HepG2 (cell line): ENCODE results near the gene NLGN2. TPM values are rescaled to one million over a fixed set of nuclear protein-coding genes. Genes with fewer than 3 reads are reported as not detected.
A peak's percentile ranks its signal among the peaks of the same experiment; 100 is the strongest.

ENCODE experiments used
- CENPT ChIP-seq: sonication (generic); formaldehyde crosslinking; IDR thresholded peaks from 2 replicates; pipeline ENCODE4 v1.8.0; 2022; ENCODE audit warnings: low read depth, mild to moderate bottlenecking, moderate library complexity, missing genetic modification reagents
- CREB1 ChIP-seq, 2 experiments: fragments of 450-650 bp in 1 of 2; IDR thresholded peaks; 2 replicates each; pipeline ENCODE4 v1.6.1; 2016 to 2017; ENCODE audit warnings: control low read depth in 1 of 2, mild to moderate bottlenecking in 1 of 2, missing compliant biosample characterization in 1 of 2, missing genetic modification characterization in 1 of 2
- HOXA9 ChIP-seq: sonication (generic); formaldehyde crosslinking; IDR thresholded peaks from 2 replicates; pipeline ENCODE4 v1.8.1; 2022; ENCODE audit warnings: missing genetic modification reagents, mild to moderate bottlenecking, moderate library complexity, borderline replicate concordance
- KMT2B ChIP-seq: IDR thresholded peaks from 2 replicates; pipeline ENCODE4 v1.6.1; 2016; ENCODE audit warnings: missing genetic modification reagents, missing compliant biosample characterization
- MAZ ChIP-seq, 2 experiments: sonication (generic) in 1 of 2; formaldehyde crosslinking in 1 of 2; IDR thresholded peaks; 2 replicates each; pipeline versions ENCODE4 v1.5.0 to v1.6.1; 2012 to 2020; ENCODE audit warnings: low read depth in 2 of 2, mild to moderate bottlenecking in 2 of 2, borderline replicate concordance in 1 of 2, improper control_type of control experiment in 1 of 2, low read length in 1 of 2, missing genetic modification reagents in 1 of 2, moderate library complexity in 1 of 2
- PCBP2 ChIP-seq: fragments of 200-400 bp; formaldehyde crosslinking; optimal IDR thresholded peaks from 2 replicates; pipeline ENCODE3; 2018; ENCODE audit warnings: low read length, low read depth; ENCODE audit not compliant: poor library complexity, severe bottlenecking
- TEAD3 ChIP-seq: optimal IDR thresholded peaks from 2 replicates; pipeline ENCODE3; 2016; ENCODE audit warnings: borderline replicate concordance
- YEATS4 ChIP-seq: sonication (generic); formaldehyde crosslinking; IDR thresholded peaks from 2 replicates; pipeline ENCODE4 v1.4.0; 2020; ENCODE audit warnings: missing genetic modification reagents, borderline replicate concordance
- ZBTB8A ChIP-seq: sonication (generic); formaldehyde crosslinking; IDR thresholded peaks from 2 replicates; pipeline ENCODE4 v1.4.0; 2020; ENCODE audit warnings: mild to moderate bottlenecking, low read depth, missing genetic modification reagents, borderline replicate concordance
- ZNF549 ChIP-seq: sonication (generic); formaldehyde crosslinking; IDR thresholded peaks from 2 replicates; pipeline ENCODE4 v1.5.0; 2020; ENCODE audit warnings: missing genetic modification reagents
- polyA plus RNA-seq, 8 experiments: library from polyadenylated mRNA; depleted of rRNA in 3 of 8; stranded (reverse) in 7 of 8; unstranded in 1 of 8; fragments of >200 nt; fragmentation: Illumina TruSeq in 4 of 8; extraction: Trizol in 4 of 8; gene quantifications; 2 replicates each; pipeline versions ENCODE4 v1.2.1 to v1.2.3, GENCODE V29; 2011 to 2016; ENCODE audit warnings: low read depth in 4 of 8, missing spikeins in 1 of 8, mixed read lengths in 1 of 8; ENCODE audit not compliant: insufficient read depth in 1 of 8
- total RNA-seq, 5 experiments: library from RNA; depleted of rRNA; stranded (reverse); fragments of >200 nt; fragmentation: Illumina TruSeq; extraction: Trizol; gene quantifications; 2 replicates each; pipeline ENCODE4 v1.2.3, GENCODE V29; 2016; ENCODE audit warnings: low read depth in 1 of 5
- TF ChIP-seq, protein P1 (sequence below): conservative IDR thresholded peaks from 2 replicates; pipeline ENCODE4 v1.6.1; 2018; ENCODE audit warnings: missing genetic modification reagents
- TF ChIP-seq, protein P2 (sequence below): sonication (generic); formaldehyde crosslinking; IDR thresholded peaks from 2 replicates; pipeline ENCODE4 v1.4.0; 2020; ENCODE audit warnings: missing genetic modification reagents

Gene NLGN2
- total and polyA plus RNA-seq, 2 of the 13 experiments (the other 11 are each of a cell fraction or from before 2014, with no cell fraction given), result 1.9 to 11.0 TPM

DNA sequence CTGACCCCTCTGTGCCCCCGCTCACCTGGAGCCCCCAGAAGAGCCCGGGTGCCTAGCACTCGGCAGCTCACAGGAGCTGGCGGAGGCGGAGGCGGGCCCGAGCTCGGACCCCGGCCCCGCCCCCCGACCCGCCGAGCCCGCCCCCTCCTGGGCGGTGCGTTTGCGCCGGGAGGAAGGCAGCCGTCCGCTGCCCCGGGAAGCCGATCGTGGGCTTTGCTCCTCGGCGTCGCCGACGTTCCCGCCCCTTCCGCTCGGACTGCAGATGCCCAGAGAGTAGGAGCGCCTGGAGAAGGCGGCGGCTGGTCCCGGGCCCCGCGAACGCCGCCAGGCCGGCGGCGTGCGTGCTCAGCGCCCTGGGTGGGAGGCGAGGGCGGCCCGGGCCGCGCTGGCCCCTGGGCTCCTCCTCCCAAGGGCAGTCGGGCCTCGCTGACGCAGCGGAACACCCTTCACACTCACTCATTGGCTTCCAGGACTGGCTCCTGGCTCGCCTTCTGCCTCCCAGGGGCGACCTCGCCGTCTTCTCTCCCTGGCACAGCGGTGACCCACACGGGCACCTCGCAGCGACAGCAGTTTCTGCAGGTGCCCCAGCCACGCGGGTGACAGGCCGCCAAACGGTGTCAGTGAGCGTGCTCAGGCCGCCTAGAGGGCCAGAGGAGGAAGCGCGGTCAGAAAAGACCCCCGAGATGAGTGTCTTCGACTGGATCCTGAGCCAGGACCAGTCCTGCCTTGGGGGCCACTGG lies 13.0 kb upstream of the NLGN2 start, which contains the start of gene PLSCR3 (continued):
- TF ChIP-seq HOXA9 (no peak), CREB1 (IDR thresholded peaks at IDR 0.05) (no peak), CREB1 (CRISPR knock-in tag; IDR thresholded peaks at IDR 0.05) (no peak), PCBP2 (no peak), TEAD3 (CRISPR knock-in tag) (no peak), ZNF549 (CRISPR knock-in tag) (no peak), ZBTB8A (CRISPR knock-in tag) (no peak), YEATS4 (CRISPR knock-in tag) (peak; percentile 78; the same call in 1 of the 2 replicates), MAZ (IDR thresholded peaks at IDR 0.05; ENCODE audit: borderline replicate concordance, low read depth, low read length) (peak; percentile 41; the same call in 1 of the 2 replicates), MAZ (CRISPR knock-in tag; IDR thresholded peaks at IDR 0.05; ENCODE audit: low read depth) (peak; percentile 86), KMT2B (CRISPR knock-in tag) (no peak; the same call in 1 of the 2 replicates), CENPT (peak; percentile 87)
- TF ChIP-seq, protein P1, sequence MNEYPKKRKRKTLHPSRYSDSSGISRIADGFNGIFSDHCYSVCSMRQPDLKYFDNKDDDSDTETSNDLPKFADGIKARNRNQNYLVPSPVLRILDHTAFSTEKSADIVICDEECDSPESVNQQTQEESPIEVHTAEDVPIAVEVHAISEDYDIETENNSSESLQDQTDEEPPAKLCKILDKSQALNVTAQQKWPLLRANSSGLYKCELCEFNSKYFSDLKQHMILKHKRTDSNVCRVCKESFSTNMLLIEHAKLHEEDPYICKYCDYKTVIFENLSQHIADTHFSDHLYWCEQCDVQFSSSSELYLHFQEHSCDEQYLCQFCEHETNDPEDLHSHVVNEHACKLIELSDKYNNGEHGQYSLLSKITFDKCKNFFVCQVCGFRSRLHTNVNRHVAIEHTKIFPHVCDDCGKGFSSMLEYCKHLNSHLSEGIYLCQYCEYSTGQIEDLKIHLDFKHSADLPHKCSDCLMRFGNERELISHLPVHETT (CRISPR knock-in tag), result no peak; the same call in 1 of the 2 replicates
- TF ChIP-seq, protein P2, sequence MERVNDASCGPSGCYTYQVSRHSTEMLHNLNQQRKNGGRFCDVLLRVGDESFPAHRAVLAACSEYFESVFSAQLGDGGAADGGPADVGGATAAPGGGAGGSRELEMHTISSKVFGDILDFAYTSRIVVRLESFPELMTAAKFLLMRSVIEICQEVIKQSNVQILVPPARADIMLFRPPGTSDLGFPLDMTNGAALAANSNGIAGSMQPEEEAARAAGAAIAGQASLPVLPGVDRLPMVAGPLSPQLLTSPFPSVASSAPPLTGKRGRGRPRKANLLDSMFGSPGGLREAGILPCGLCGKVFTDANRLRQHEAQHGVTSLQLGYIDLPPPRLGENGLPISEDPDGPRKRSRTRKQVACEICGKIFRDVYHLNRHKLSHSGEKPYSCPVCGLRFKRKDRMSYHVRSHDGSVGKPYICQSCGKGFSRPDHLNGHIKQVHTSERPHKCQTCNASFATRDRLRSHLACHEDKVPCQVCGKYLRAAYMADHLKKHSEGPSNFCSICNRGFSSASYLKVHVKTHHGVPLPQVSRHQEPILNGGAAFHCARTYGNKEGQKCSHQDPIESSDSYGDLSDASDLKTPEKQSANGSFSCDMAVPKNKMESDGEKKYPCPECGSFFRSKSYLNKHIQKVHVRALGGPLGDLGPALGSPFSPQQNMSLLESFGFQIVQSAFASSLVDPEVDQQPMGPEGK (CRISPR knock-in tag), result no peak
